Measurements from ENCODE around the gene CDK15. TPM values are rescaled to one million over a fixed set of nuclear protein-coding genes. Genes with fewer than 3 reads are reported as not detected.

CDK15 gene
- total and polyA plus RNA-seq, 2 donors (not counting 1 experiment from before 2014, with no cell fraction given) = not detected

GRCh38 chr2:201833781-201834180 lies 27.4 kb downstream of the CDK15 start:
- intact Hi-C loops (cut with micrococcal nuclease) = no loop called here
- Mint-ChIP-seq H3K4me1 (no peaks in the 10 kb centered on the region), H3K27ac (no peak overlapping the region), H3K27me3 (peaks cover 5% of the 10 kb centered on the region), H3K4me3 (no peak overlapping the region), H3K9me3 (ENCODE audit: insufficient read depth) (no peaks in the 10 kb centered on the region)
- ATAC-seq (ENCODE audit: low read depth) = no peak
- TF ChIP-seq EZH2 (IDR thresholded peaks at IDR 0.05; ENCODE audit: borderline replicate concordance, insufficient read depth, low read depth, low read length, poor library complexity, severe bottlenecking) = no peak
- TF ChIP-seq CTCF (IDR thresholded peaks at IDR 0.05) = no peak
- H3K27ac ChIP-seq (ENCODE audit: low read length in 2 of 2) = no peak overlapping the region
- H3K27me3 ChIP-seq (replicated peaks in 1 of 4; ENCODE audit: control extremely low read depth in 1 of 4, control insufficient read depth in 3 of 4, insufficient read depth in 4 of 4, low read length in 3 of 4) = peaks cover 0 to 2% (median 0%) of the 10 kb centered on the region in 4 experiments
- H3K79me2 ChIP-seq (ENCODE audit: control insufficient read depth, insufficient read depth, low read length) = no peaks in the 10 kb centered on the region
- H3K4me1 ChIP-seq (ENCODE audit: control insufficient read depth in 2 of 2, insufficient read depth in 2 of 2, low read length in 2 of 2) = no peaks in the 10 kb centered on the region
- peak overlapping the region; percentile 1 for H2AFZ ChIP-seq (ENCODE audit: insufficient read depth, low read depth, low read length, poor library complexity, severe bottlenecking)
- no peaks in the 10 kb centered on the region for H3K9me3 ChIP-seq (ENCODE audit: control extremely low read depth in 1 of 3, control insufficient read depth in 2 of 3, insufficient read depth in 1 of 3, low read length in 2 of 3)
- CTCF ChIA-PET = no interaction called here
- H3K4me2 ChIP-seq (replicated peaks; ENCODE audit: low read depth, low read length, poor library complexity, severe bottlenecking) = no peak overlapping the region
- no peak overlapping the region for H3K4me3 ChIP-seq (ENCODE audit: control extremely low read depth in 1 of 5, extremely low read depth in 1 of 5, insufficient read depth in 1 of 5, low read depth in 2 of 5, low read length in 4 of 5)
- POLR2A ChIA-PET = no interaction called here
- H4K20me1 ChIP-seq (ENCODE audit: control insufficient read depth, insufficient read depth, low read length, poor library complexity, severe bottlenecking) = no peaks in the 10 kb centered on the region
- whole genome bisulfite sequencing (ENCODE audit: insufficient coverage) = 76% methylated on average over 4 of the region's 9 CpGs
- no peak overlapping the region for H3K9ac ChIP-seq (ENCODE audit: low read length)
- H3K36me3 ChIP-seq (replicated peaks in 1 of 2; ENCODE audit: control extremely low read depth in 1 of 2, control insufficient read depth in 1 of 2, extremely low read depth in 1 of 2, insufficient read depth in 2 of 2, low read length in 1 of 2) = no peaks in the 10 kb centered on the region
- no peak for DNase-seq

GRCh38 chr2:201835066-201835465 lies 28.7 kb downstream of the CDK15 start:
- no peaks in the 10 kb centered on the region for H3K79me2 ChIP-seq (ENCODE audit: control insufficient read depth, insufficient read depth, low read length)
- no peak for TF ChIP-seq CTCF (IDR thresholded peaks at IDR 0.05)
- no peak for TF ChIP-seq EZH2 (IDR thresholded peaks at IDR 0.05; ENCODE audit: borderline replicate concordance, insufficient read depth, low read depth, low read length, poor library complexity, severe bottlenecking)
- H4K20me1 ChIP-seq (ENCODE audit: control insufficient read depth, insufficient read depth, low read length, poor library complexity, severe bottlenecking) = no peaks in the 10 kb centered on the region
- DNase-seq (no peak), ATAC-seq (ENCODE audit: low read depth) (no peak)
- H3K27ac ChIP-seq (ENCODE audit: low read length in 2 of 2) = no peak overlapping the region
- WGBS (ENCODE audit: insufficient coverage) = 100% methylated on average over 1 of the region's 3 CpGs
- H2AFZ ChIP-seq (ENCODE audit: insufficient read depth, low read depth, low read length, poor library complexity, severe bottlenecking) = no peak overlapping the region
- H3K4me3 ChIP-seq (ENCODE audit: control extremely low read depth in 1 of 5, extremely low read depth in 1 of 5, insufficient read depth in 1 of 5, low read depth in 2 of 5, low read length in 4 of 5) = no peak overlapping the region
- no peaks in the 10 kb centered on the region for H3K4me1 ChIP-seq (ENCODE audit: control insufficient read depth in 2 of 2, insufficient read depth in 2 of 2, low read length in 2 of 2)
- no peaks in the 10 kb centered on the region for H3K9me3 ChIP-seq (ENCODE audit: control extremely low read depth in 1 of 3, control insufficient read depth in 2 of 3, insufficient read depth in 1 of 3, low read length in 2 of 3)
- no peak overlapping the region for H3K4me2 ChIP-seq (replicated peaks; ENCODE audit: low read depth, low read length, poor library complexity, severe bottlenecking)
- no peaks in the 10 kb centered on the region for H3K9me3 Mint-ChIP-seq (ENCODE audit: insufficient read depth)
- no peak overlapping the region for H3K9ac ChIP-seq (ENCODE audit: low read length)
- ChIA-PET POLR2A (no interaction called here), CTCF (no interaction called here)
- H3K27me3 ChIP-seq (replicated peaks in 1 of 4; ENCODE audit: control extremely low read depth in 1 of 4, control insufficient read depth in 3 of 4, insufficient read depth in 4 of 4, low read length in 3 of 4) = peaks cover 0 to 2% (median 0%) of the 10 kb centered on the region in 4 experiments
- no peak overlapping the region for H3K4me3 Mint-ChIP-seq
- peaks cover 5% of the 10 kb centered on the region for H3K27me3 Mint-ChIP-seq
- no peaks in the 10 kb centered on the region for H3K4me1 Mint-ChIP-seq
- H3K36me3 ChIP-seq (replicated peaks in 1 of 2; ENCODE audit: control extremely low read depth in 1 of 2, control insufficient read depth in 1 of 2, extremely low read depth in 1 of 2, insufficient read depth in 2 of 2, low read length in 1 of 2) = no peaks in the 10 kb centered on the region
- intact Hi-C loops (cut with micrococcal nuclease) = no loop called here
- H3K27ac Mint-ChIP-seq = no peak overlapping the region

All from B cell (primary cell).